OCI-LY1 (cell line): ENCODE measurements around the gene MFSD6.

Experiments used
- H2AFZ ChIP-seq: fragments of 200-600 bp; sonication (generic), shearing (Covaris generic); 2 replicates; pipeline ENCODE4 v1.6.0; 2014; ENCODE audit warnings: antibody characterized with exemption, mild to moderate bottlenecking, low read length
- H3F3A ChIP-seq: fragments of 200-600 bp; sonication (generic), shearing (Covaris generic); 2 replicates; pipeline ENCODE4 v1.6.0; 2014; ENCODE audit warnings: mild to moderate bottlenecking, antibody characterized with exemption, low read length, moderate library complexity; ENCODE audit not compliant: insufficient read depth
- H3K27ac ChIP-seq: fragments of 200-600 bp; sonication (generic); 2 replicates; pipeline ENCODE4 v1.5.1; 2014; ENCODE audit warnings: low read length, mixed run types, mild to moderate bottlenecking, low read depth; ENCODE audit not compliant: poor library complexity, severe bottlenecking
- H3K27me3 ChIP-seq: fragments of 200-600 bp; sonication (generic); 2 replicates; pipeline ENCODE4 v1.6.0; 2014; ENCODE audit warnings: antibody characterized with exemption, mild to moderate bottlenecking, low read length, moderate library complexity; ENCODE audit not compliant: insufficient read depth
- H3K36me3 ChIP-seq: fragments of 200-600 bp; sonication (generic); 2 replicates; pipeline ENCODE4 v1.6.1; 2014; ENCODE audit warnings: mild to moderate bottlenecking, antibody characterized with exemption, low read length, moderate library complexity, mixed read lengths; ENCODE audit not compliant: insufficient read depth
- H3K4me1 ChIP-seq: fragments of 200-600 bp; sonication (generic); 2 replicates; pipeline ENCODE4 v1.5.1; 2014; ENCODE audit warnings: mild to moderate bottlenecking, low read length, moderate library complexity; ENCODE audit not compliant: insufficient read depth, severe bottlenecking
- H3K4me2 ChIP-seq: fragments of 200-600 bp; sonication (generic), shearing (Covaris generic); 2 replicates; pipeline ENCODE4 v1.6.1; 2014; ENCODE audit warnings: low read length
- H3K4me3 ChIP-seq: fragments of 200-600 bp; sonication (generic); 2 replicates; pipeline ENCODE4 v1.5.1; 2014; ENCODE audit warnings: low read length, low read depth, mild to moderate bottlenecking, mixed read lengths; ENCODE audit not compliant: poor library complexity, severe bottlenecking
- H3K79me2 ChIP-seq: fragments of 200-600 bp; shearing (Covaris generic); 2 replicates; pipeline ENCODE4 v1.6.1; 2016; ENCODE audit warnings: mixed run types, low read length, mixed read lengths; ENCODE audit not compliant: insufficient read depth
- H3K9ac ChIP-seq: fragments of 200-600 bp; sonication (generic), shearing (Covaris generic); 2 replicates; pipeline ENCODE4 v1.6.1; 2014; ENCODE audit warnings: mild to moderate bottlenecking, low read length, mixed read lengths
- H3K9me2 ChIP-seq: fragments of 200-600 bp; sonication (generic), shearing (Covaris generic); 2 replicates; pipeline ENCODE4 v1.6.1; 2014; ENCODE audit warnings: low read depth, mild to moderate bottlenecking, low read length, mixed read lengths
- H3K9me3 ChIP-seq: fragments of 200-600 bp; shearing (Covaris generic); 2 replicates; pipeline ENCODE4 v1.6.1; 2014; ENCODE audit warnings: low read length, mixed read lengths
- H4K20me1 ChIP-seq: fragments of 200-600 bp; sonication (generic), shearing (Covaris generic); 2 replicates; pipeline ENCODE4 v1.6.0; 2016; ENCODE audit warnings: mild to moderate bottlenecking, low read length; ENCODE audit not compliant: insufficient read depth
- EZH2 ChIP-seq: fragments of 200-600 bp; sonication (generic), shearing (Covaris generic); IDR thresholded peaks from 2 replicates; pipeline ENCODE4 v1.8.0; 2017; ENCODE audit warnings: borderline replicate concordance, mixed run types, mild to moderate bottlenecking, antibody characterized with exemption, low read length, moderate library complexity, mixed read lengths
- TF ChIP-seq, protein P1 (sequence below): fragments of 200-600 bp; sonication (generic), shearing (Covaris generic); IDR thresholded peaks from 2 replicates; pipeline ENCODE4 v1.5.1; 2017; ENCODE audit warnings: mild to moderate bottlenecking, antibody characterized with exemption, low read length, moderate library complexity, mixed read lengths

Gene MFSD6

DNA sequence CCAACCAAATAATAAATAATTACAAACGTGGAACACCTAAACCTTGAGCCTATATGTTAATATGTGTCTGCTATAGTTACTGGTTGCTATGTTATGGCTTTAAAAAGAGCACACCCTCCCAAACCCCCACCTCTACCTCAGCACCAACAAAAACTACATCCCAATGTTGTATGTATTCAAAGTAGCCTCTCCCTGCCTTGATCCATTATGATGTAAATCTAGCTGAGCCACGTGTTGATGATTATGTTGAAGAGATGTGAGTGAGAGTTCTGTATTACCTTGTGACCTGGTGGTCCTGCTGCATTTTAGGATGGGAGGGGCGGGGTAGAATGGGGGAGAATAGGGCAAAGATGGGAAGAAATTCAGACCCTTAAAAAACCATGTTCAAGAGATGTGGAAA is 4.8 kb downstream of the MFSD6 start:
- no peak overlapping the region for H2AFZ ChIP-seq
- no peak overlapping the region for H3K4me3 ChIP-seq
- no peaks in the 10 kb centered on the region for H3K79me2 ChIP-seq
- H3K4me2 ChIP-seq: no peak overlapping the region
- no peak for TF ChIP-seq EZH2
- TF ChIP-seq, protein P1, sequence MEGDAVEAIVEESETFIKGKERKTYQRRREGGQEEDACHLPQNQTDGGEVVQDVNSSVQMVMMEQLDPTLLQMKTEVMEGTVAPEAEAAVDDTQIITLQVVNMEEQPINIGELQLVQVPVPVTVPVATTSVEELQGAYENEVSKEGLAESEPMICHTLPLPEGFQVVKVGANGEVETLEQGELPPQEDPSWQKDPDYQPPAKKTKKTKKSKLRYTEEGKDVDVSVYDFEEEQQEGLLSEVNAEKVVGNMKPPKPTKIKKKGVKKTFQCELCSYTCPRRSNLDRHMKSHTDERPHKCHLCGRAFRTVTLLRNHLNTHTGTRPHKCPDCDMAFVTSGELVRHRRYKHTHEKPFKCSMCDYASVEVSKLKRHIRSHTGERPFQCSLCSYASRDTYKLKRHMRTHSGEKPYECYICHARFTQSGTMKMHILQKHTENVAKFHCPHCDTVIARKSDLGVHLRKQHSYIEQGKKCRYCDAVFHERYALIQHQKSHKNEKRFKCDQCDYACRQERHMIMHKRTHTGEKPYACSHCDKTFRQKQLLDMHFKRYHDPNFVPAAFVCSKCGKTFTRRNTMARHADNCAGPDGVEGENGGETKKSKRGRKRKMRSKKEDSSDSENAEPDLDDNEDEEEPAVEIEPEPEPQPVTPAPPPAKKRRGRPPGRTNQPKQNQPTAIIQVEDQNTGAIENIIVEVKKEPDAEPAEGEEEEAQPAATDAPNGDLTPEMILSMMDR: no peak
- H4K20me1 ChIP-seq: no peaks in the 10 kb centered on the region
- no peaks in the 10 kb centered on the region for H3F3A ChIP-seq
- H3K9me3 ChIP-seq: no peaks in the 10 kb centered on the region
- H3K9me2 ChIP-seq: no peaks in the 10 kb centered on the region
- no peak overlapping the region for H3K9ac ChIP-seq
- no peaks in the 10 kb centered on the region for H3K36me3 ChIP-seq
- H3K4me1 ChIP-seq: peaks cover 23% of the 10 kb centered on the region
- H3K27ac ChIP-seq: no peak overlapping the region
- H3K27me3 ChIP-seq: no peaks in the 10 kb centered on the region

DNA sequence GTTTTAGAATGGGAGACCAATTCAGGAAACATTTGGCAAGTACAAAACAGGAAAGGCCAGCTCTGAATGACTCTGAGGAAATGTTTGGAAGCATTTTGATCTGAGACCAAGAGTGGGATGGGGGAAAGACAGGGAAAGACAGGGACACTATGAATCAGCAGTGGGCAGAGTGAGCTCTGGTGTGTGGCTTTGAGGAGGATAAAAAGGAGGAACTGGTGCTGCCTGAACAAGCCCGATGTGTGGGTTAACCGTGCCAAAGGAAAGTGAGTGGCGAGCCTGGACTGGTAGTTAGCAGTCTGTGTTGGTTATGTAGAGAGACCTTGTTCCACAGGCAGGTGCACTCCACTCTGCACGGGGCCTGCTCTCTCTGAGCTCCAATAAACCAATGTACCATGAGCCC is 5.3 kb downstream of the MFSD6 start:
- no peak overlapping the region for H3K4me2 ChIP-seq
- H3K4me3 ChIP-seq: no peak overlapping the region
- H4K20me1 ChIP-seq: no peaks in the 10 kb centered on the region
- H3F3A ChIP-seq: no peaks in the 10 kb centered on the region
- no peak overlapping the region for H2AFZ ChIP-seq
- H3K4me1 ChIP-seq: peaks cover 23% of the 10 kb centered on the region
- H3K9ac ChIP-seq: no peak overlapping the region; the same call in 1 of the 2 replicates
- no peaks in the 10 kb centered on the region for H3K27me3 ChIP-seq
- H3K36me3 ChIP-seq: no peaks in the 10 kb centered on the region
- no peaks in the 10 kb centered on the region for H3K79me2 ChIP-seq
- H3K27ac ChIP-seq: no peak overlapping the region
- no peaks in the 10 kb centered on the region for H3K9me3 ChIP-seq
- TF ChIP-seq EZH2: no peak
- H3K9me2 ChIP-seq: no peaks in the 10 kb centered on the region

DNA sequence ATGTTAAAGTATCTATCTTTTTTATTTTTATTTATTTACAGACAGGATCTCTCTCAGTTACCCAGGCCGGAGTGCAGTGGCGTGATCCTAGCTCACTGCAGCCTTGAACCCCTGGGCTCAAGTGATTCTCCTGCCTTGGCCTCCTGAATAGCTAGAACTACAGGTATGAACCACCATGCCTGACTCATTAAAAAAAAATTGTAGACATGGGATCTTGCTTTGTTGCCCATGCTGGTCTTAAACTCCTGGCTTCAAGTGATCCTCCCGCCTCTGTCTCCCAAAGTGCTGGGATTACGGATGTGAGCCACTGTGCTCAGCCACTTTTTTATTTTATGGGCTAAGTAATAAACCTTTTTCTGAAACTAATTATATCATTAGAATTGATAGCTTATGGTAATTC is 7.1 kb downstream of the MFSD6 start:
- no peaks in the 10 kb centered on the region for H3K9me2 ChIP-seq
- H3K36me3 ChIP-seq: no peaks in the 10 kb centered on the region
- no peak overlapping the region for H3K27ac ChIP-seq
- H3K79me2 ChIP-seq: no peaks in the 10 kb centered on the region
- no peaks in the 10 kb centered on the region for H3F3A ChIP-seq
- H4K20me1 ChIP-seq: no peaks in the 10 kb centered on the region
- no peaks in the 10 kb centered on the region for H3K9me3 ChIP-seq
- no peak overlapping the region for H2AFZ ChIP-seq
- no peak overlapping the region for H3K4me3 ChIP-seq
- H3K4me2 ChIP-seq: no peak overlapping the region
- H3K4me1 ChIP-seq: peaks cover 9% of the 10 kb centered on the region
- no peak overlapping the region for H3K9ac ChIP-seq
- TF ChIP-seq EZH2: no peak
- TF ChIP-seq, protein P1: no peak
- H3K27me3 ChIP-seq: no peaks in the 10 kb centered on the region
